HG02884 (cell line): ENCODE data around the gene TRIM29.

Source experiments
- ATAC-seq: cut with Tn5 transposase; IDR thresholded peaks from one replicate; pipeline ENCODE4 v1.9.1; 2021; ENCODE audit warnings: mild to moderate bottlenecking, moderate library complexity; ENCODE audit not compliant: unreplicated experiment

The TRIM29 gene

DNA sequence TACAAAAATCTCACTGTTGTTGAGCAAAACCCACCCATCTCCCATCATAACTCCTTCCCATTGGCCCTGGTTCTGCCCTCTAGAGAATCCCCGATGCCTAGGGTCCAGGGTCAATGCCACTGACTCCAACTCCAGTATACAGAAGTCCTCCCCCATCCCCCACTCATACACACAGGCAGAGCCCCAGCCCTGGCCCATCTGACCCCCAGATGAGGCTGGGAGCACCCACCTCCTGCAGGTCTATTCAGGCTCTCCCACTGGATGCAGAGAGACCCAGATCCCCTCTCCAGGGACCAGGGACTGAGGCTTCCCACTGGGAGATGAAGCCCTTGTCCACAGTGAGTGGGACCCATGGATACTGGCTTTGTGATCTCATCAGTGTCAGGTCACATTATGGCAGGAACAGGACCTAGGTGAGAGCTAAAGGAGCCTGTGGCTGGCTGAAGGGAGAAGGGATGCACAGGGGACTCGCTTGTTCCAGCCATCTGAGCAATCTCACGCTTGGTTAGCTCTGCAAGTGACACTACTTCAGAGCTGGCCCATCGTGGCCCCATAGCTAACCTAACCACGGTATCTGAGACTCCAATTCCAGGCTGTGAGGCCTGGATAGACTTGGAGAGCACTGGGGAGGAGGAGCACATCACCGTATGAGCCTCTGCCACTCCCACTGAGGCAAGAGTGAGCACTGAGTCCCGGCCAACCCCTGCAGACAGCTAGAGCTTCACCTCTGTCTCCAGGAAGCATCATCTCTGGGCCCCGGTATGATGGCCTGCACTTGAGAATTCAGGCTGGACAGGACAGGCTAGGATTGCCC is 35.7 kb downstream of the TRIM29 start:
- ATAC-seq: no peak

- no peak for ATAC-seq
Measured at GRCh38 chr11:120098503-120099020, 39.4 kb downstream of the TRIM29 start.

DNA sequence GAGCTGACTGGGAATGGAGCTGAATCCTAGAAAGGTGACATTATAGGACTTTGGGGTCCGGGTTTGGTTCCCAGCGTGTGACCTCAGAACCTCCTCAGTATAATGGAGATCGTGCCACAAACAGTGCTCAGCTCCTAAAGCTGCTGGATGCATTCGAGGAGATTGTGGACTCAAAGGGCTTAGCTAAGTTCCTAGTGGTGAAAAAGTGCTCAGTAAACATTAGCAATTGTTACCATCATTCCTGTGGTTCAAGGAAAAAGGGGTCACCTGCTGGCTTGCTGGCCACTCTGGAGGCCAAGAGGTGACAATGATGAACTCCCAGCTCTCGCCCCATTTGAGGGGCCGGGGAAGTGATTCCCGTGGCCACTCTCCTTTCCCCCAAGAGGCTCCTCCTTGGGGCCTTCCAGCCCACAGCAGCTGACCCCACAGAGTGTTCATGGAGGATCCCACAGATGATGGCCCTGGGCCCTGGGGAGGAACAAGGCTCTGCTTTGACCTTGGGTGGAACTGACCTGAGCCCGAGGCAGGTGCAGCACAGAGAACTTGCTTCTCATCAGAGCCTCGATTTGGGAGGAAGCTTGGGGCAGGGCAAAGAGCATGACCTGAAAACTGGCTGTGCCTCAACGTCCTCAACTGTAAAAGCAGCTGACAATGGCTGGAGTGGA is 40.1 kb downstream of the TRIM29 start:
- no peak for ATAC-seq

DNA sequence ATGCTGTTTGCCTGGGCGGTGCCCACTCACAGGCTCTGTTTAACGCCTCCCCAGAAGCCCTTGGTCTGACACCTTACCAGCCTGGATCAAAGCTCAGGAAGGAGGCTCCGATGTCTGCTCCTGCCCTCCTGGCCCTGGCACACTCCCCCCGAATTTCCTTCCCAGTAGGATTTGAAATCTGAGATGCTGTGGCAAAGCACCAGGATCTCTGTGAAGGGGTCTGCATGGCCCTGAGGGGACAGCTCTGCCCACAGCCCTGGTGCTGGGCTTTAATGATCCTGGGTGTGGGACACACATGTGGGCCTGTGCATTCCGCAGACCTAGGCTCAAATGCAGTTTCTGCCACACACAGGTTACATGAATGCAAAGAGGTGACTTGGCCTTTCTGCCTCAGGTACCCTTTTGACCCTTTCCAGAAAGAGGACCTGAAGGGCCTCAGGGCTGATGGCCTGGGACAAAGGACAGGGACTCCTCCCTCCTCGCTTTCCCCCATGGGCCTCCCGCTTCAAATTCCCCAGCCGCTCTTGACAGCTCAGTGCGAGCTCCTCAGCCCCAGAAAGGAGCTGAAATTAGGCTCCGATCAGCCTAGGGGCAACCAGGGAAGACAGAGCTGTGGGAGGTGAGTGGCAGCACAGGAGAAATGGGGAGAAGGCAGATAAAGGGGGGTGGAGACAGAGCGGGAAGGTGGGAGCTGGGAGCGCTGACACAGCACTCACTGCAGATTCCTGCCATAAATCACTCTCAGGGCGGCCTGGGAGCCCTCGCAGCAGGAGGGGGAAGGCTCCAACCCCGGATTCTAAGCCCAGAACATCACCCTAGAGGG is 41.3 kb downstream of the TRIM29 start:
- ATAC-seq: no peak

DNA sequence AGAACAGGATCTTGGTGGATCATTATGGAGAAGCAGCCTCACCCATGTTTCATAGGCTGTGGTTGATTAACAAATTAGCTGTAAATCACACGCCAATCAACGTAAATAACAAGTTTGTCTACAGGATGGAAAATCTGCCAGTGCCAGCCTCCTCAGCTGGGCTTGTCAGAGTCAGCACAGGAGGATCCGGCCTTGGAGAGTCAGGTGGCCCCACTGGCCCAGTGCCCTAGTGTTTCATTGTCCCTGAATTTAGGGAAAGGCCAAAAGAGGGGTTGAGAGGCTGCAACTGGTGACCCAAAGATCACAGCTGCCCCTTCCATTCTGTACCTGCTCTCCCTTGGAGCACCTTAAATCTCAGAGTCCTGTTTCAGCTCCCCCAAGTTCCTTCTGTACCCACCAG is 42.4 kb downstream of the TRIM29 start:
- ATAC-seq: no peak

GRCh38 chr11:120091701-120092100 is 46.2 kb downstream of the TRIM29 start:
- ATAC-seq: no peak

DNA sequence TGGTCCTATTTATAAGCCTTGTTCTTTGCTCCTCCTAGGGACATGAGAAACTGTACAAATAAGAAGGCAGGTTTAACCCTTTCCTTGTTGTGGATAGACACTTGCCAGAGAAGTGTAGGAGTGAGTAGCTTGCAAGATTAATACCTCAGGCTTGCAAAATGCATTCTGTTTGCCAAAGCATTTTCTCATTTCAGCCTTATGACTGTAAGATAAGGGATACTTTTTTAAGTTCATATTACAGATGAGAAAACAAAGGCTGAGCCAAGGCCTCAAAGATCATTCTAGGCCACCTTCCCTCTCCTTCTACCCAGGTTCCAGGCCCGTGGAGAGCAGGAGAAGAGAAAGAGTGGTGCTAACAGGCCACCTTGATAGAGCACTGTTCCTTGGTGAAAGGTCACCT is 46.8 kb downstream of the TRIM29 start:
- ATAC-seq: no peak

DNA sequence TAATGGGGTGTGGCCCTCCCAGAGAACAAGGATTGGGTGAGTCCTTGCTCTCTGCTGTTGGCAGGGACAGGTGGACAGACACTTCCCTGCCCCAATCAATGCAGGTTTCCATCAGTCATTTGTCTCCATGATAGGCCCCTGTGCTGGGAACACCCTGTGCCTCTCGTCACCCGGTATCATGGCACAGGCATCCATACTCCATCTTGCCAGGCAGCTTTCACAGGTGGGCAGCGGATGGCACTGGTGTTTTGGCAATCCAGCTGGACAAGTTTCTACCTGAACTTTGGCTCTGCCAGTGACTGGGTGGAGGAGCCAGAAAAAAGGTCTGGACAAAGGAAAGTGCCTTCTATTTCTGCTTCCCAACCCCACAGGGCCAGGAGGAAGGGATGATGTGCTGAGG is 47.5 kb downstream of the TRIM29 start:
- no peak for ATAC-seq

DNA sequence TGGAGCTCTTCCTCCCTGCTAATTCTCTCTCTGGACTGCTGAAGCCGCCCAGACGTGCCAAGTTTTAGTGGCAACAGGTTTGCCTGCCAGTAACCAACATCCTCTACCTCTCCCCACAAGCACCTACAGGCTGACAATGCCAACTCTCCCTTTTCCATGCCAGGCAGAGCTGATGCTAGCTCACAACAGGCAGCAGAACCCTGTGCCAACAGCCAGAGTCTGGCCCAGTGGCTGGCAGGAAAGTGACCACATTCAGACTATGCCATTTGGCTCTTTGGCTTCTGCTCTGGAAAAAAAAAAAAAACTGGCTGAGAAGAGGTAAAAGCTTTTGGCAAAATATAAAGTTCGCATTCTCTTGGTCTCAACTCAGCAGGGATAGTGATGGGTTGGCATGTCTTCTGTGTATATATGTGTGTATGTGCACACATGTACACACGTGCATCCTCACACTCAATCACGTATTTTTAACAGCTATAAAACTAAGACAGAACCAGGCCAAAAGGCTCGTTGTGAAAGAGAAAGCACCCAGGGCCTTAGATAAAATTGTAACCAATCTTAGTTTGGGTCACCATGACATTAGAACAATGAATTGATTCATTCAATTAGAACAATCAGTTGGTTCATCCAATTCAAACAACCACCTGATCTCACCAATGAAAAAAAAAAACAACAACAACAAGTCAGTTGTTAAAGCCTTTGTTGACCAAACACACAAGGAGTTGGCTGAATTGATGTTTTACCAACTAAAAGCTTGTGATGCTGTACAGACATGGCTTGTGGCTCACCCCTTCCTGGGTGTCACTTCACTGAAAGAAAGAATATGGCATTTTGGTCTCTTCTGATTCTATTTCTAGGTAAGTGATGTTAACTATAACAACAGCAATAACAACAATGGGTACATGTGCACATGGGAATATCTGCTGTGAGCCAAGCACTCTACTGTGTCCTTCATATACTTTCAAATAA is 48.6 kb downstream of the TRIM29 start:
- no peak for ATAC-seq

- no peak for ATAC-seq
Measured at GRCh38 chr11:120088056-120088455, 49.9 kb downstream of the TRIM29 start.

- ATAC-seq: no peak
Measured at GRCh38 chr11:120086651-120087050, 51.3 kb downstream of the TRIM29 start.

GRCh38 chr11:120079750-120080610 is 57.9 kb downstream of the TRIM29 start:
- ATAC-seq: no peak

DNA sequence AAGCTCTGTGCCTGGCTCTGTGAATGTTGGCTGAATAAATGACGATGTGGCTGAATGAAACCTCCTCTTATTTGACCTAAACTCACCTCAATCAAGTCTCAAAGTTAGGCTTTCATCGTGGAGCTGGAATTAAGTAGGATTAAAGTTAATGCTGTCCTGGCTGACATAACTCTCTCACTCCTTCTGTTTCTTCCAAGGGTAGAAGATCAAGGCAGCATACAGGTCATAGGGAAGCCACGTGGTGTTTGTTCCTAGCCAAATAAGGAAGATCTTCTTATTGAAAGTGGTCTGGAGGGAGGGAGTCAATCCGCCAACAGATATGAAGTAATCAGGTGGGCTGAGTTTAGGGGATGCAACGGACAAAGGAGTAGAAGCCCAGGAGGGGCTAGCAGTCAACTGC is 59.5 kb downstream of the TRIM29 start:
- ATAC-seq: no peak

DNA sequence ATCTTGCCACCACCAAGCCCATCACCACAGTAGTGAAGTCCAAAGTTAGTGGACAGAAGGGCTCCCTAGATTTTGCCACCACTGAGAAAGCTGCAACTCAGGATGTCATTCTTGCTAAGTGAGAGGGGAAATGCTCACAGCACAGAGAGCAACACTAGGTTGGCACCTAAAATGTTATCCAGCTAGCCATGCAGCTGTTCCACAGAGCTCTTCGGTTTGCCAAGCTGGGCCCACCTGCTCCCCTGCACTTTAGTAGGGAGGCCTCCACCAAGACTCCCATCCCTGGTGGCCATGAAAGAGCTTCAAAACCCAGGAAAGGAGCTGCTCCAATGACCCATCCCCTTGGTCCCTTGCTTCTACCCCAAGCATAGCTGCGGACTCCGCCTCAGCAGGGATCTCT is 63.8 kb downstream of the TRIM29 start:
- no peak for ATAC-seq

DNA sequence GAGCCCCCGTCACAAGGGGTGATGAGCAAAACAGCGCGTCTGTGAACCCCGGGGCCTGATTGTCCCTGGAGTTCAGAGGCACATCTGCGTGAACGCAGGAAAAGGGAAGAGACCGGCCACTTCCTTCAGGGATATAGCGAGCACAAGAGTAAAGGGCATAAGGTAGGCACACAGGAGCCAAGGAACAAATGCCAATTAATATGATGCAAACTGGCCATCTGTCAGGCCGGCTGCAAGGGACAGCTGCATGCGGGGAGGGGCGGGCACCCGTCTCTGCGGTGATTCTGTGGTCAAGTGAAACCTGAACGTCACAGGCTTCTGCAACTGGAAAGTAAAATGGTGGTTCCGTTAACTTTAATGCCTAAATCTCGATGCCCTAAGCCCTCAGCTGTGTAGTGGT is 64.7 kb downstream of the TRIM29 start:
- no peak for ATAC-seq

- no peak for ATAC-seq
Measured at GRCh38 chr11:120068114-120068573, 69.8 kb downstream of the TRIM29 start.

DNA sequence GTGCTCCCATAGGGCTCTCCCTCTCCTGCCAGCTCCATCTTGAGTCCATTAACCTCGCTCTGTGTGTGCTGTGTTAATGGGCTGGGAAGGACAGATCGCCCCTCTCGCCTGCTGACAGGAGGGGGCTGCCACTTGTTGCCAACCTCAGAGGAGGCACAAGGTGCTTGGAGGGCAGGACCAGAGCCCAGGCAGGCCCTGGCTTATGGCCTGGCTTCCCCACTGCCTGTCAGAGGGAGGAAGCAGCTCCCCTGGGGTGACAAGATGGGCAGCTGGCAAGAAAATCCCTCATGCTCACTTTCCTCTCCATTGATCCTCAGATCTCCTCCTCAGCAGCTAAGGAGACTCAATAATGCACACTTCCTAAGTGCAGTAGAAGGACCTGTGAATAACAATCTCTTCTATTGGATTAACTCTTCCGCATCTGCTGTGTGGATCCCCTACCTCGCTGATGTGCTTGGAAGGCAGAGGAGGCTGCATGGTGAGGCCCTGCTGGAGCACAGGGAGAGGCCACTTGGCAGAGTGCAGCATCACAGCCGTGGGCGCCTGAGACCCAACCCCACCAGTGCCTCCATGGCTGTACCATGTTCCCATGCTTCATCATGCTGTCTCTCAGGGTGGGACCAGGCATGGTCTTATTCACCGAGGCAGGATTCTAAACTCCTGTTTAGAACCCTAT is 70.3 kb downstream of the TRIM29 start:
- no peak for ATAC-seq

DNA sequence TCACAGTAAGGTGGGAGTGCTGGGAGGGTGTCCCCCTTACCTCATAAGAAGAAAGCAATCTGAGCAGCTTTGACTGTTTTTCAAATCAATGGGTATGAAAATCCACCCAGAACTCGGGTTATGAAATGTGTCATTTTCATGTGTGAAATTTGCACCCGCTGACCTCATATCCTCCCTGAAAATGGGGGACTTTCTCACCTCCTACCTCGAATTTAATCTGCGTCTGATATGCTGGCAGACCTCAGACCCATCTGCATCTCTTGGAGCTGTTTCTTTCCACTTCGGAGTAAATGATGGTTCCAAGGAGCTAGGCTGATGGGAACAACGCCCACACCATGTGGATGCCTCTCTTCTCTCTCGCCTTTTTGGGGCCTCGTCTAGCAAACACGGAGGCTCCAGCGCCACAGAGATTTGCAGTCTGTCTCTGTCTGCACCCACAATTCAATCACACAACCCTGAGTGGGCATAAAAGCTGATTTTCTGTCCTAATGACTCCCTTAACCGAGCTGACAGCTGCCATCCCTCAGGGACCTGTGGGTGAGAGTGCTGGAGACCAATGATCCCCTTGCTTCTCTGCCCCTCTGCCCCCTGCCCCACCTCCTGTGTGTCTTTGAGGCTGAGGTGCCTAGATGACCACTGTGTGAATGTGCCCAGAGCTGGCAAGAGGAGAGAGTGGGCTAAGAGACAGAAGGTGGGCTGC is 71.0 kb downstream of the TRIM29 start:
- ATAC-seq: no peak
